Activated naive CD8-positive, alpha-beta T cell treated with anti-CD3 and anti-CD28 coated beads, Interleukin-2, amount 10 ng/mL, durations not matched to agents 7 days and 5 days (primary cell): ENCODE measurements around the gene GRM5. TPM values are rescaled to one million over a fixed set of nuclear protein-coding genes. Genes with fewer than 3 reads are reported as not detected.
A peak's percentile ranks its signal among the peaks of the same experiment; 100 is the strongest.

Experiments used
- ATAC-seq: fragments of 150-1000 bp; cut with Tn5 transposase; one replicate; pipeline ENCODE4 v1.10.0; 2021; ENCODE audit warnings: low read depth, moderate library complexity
- POLR2A ChIA-PET: fragments of 350-600 bp; sonication (Branson Sonifier 250); formaldehyde crosslinking; loops from one replicate; lab custom pipeline; 2021; ENCODE audit warnings: antibody characterized with exemption; lab: Charles Lee
- DNase-seq: peaks from one replicate; pipeline ENCODE4 v3.0.0; 2021
- H3K27ac Mint-ChIP-seq: one replicate; pipeline ENCODE4 v1.8.0; 2022; ENCODE audit warnings: mild to moderate bottlenecking, mixed read lengths
- H3K27me3 Mint-ChIP-seq: one replicate; pipeline ENCODE4 v1.8.0; 2022; ENCODE audit warnings: mild to moderate bottlenecking, moderate library complexity, mixed read lengths
- H3K36me3 Mint-ChIP-seq: one replicate; pipeline ENCODE4 v1.8.0; 2021; ENCODE audit warnings: mild to moderate bottlenecking, mixed read lengths
- H3K4me1 Mint-ChIP-seq: one replicate; pipeline ENCODE4 v1.8.0; 2021; ENCODE audit warnings: mixed read lengths
- H3K4me3 Mint-ChIP-seq: one replicate; pipeline ENCODE4 v1.8.0; 2022; ENCODE audit warnings: mild to moderate bottlenecking, moderate library complexity, mixed read lengths
- H3K9me3 Mint-ChIP-seq: one replicate; pipeline ENCODE4 v1.8.0; 2021; ENCODE audit warnings: mixed read lengths
- total RNA-seq, 2 experiments: library from RNA; stranded (reverse); gene quantifications; one replicate each; pipeline ENCODE4 v1.2.3, GENCODE V29; 2021

Gene GRM5
- total RNA-seq, 2 experiments from 2014 or later: not detected

- ATAC-seq (no peak), DNase-seq (no peak)
- no peak overlapping the region for H3K27ac Mint-ChIP-seq
- H3K36me3 Mint-ChIP-seq: no peaks in the 10 kb centered on the region
- H3K27me3 Mint-ChIP-seq: no peaks in the 10 kb centered on the region
- H3K4me1 Mint-ChIP-seq: no peaks in the 10 kb centered on the region
- POLR2A ChIA-PET: no interaction called here
- no peak overlapping the region for H3K4me3 Mint-ChIP-seq
- no peaks in the 10 kb centered on the region for H3K9me3 Mint-ChIP-seq
Measured at GRCh38 chr11:88695689-88696414, 369.9 kb downstream of the GRM5 start.

- H3K27ac Mint-ChIP-seq: no peak overlapping the region
- no peaks in the 10 kb centered on the region for H3K9me3 Mint-ChIP-seq
- POLR2A ChIA-PET: no interaction called here
- no peaks in the 10 kb centered on the region for H3K4me1 Mint-ChIP-seq
- DNase-seq: no peak
- no peak overlapping the region for H3K4me3 Mint-ChIP-seq
- H3K27me3 Mint-ChIP-seq: no peaks in the 10 kb centered on the region
- no peaks in the 10 kb centered on the region for H3K36me3 Mint-ChIP-seq
- ATAC-seq: no peak
Measured at GRCh38 chr11:88692306-88693086, 373.3 kb downstream of the GRM5 start.

- H3K4me1 Mint-ChIP-seq: no peaks in the 10 kb centered on the region
- POLR2A ChIA-PET: no interaction called here
- H3K4me3 Mint-ChIP-seq: no peak overlapping the region
- H3K27me3 Mint-ChIP-seq: no peaks in the 10 kb centered on the region
- no peak overlapping the region for H3K27ac Mint-ChIP-seq
- DNase-seq (no peak), ATAC-seq (no peak)
- H3K9me3 Mint-ChIP-seq: peaks cover 2% of the 10 kb centered on the region
- H3K36me3 Mint-ChIP-seq: no peaks in the 10 kb centered on the region
Measured at GRCh38 chr11:88689548-88690240, 376.1 kb downstream of the GRM5 start.

- POLR2A ChIA-PET: no interaction called here
- Mint-ChIP-seq H3K27me3 (no peaks in the 10 kb centered on the region), H3K36me3 (no peaks in the 10 kb centered on the region), H3K9me3 (peaks cover 7% of the 10 kb centered on the region), H3K27ac (no peak overlapping the region), H3K4me1 (peaks cover 6% of the 10 kb centered on the region), H3K4me3 (no peak overlapping the region)
- ATAC-seq: no peak
- DNase-seq: no peak
Measured at GRCh38 chr11:88683024-88683423, 382.8 kb downstream of the GRM5 start.

GRCh38 chr11:88680806-88681205, 385.0 kb downstream of the GRM5 start:
- H3K9me3 Mint-ChIP-seq: peaks cover 7% of the 10 kb centered on the region
- peaks cover 6% of the 10 kb centered on the region for H3K4me1 Mint-ChIP-seq
- H3K4me3 Mint-ChIP-seq: no peak overlapping the region
- DNase-seq: no peak
- H3K27ac Mint-ChIP-seq: no peak overlapping the region
- ATAC-seq: no peak
- H3K27me3 Mint-ChIP-seq: no peaks in the 10 kb centered on the region
- H3K36me3 Mint-ChIP-seq: no peaks in the 10 kb centered on the region
- POLR2A ChIA-PET: no interaction called here

- POLR2A ChIA-PET: no interaction called here
- peaks cover 2% of the 10 kb centered on the region for H3K9me3 Mint-ChIP-seq
- no peak overlapping the region for H3K4me3 Mint-ChIP-seq
Measured at GRCh38 chr11:88666364-88666763, 399.4 kb downstream of the GRM5 start.

GRCh38 chr11:88657076-88657738, 408.6 kb downstream of the GRM5 start:
- Mint-ChIP-seq H3K4me3 (peak overlapping the region; percentile 44), H3K27ac (no peak overlapping the region), H3K9me3 (no peaks in the 10 kb centered on the region), H3K27me3 (no peaks in the 10 kb centered on the region), H3K36me3 (no peaks in the 10 kb centered on the region), H3K4me1 (peaks cover 3% of the 10 kb centered on the region)
- POLR2A ChIA-PET: no interaction called here
- ATAC-seq (no peak), DNase-seq (no peak)

More at GRCh38 chr11:88666364-88666763, 399.4 kb downstream of the GRM5 start:
- Mint-ChIP-seq H3K36me3 (no peaks in the 10 kb centered on the region), H3K4me1 (no peaks in the 10 kb centered on the region), H3K27ac (no peak overlapping the region), H3K27me3 (no peaks in the 10 kb centered on the region)
- ATAC-seq (no peak), DNase-seq (no peak)

GRCh38 chr11:88656283-88656682, 409.5 kb downstream of the GRM5 start:
- H3K4me1 Mint-ChIP-seq: peaks cover 3% of the 10 kb centered on the region
- DNase-seq (no peak), ATAC-seq (no peak)
- no peak overlapping the region for H3K4me3 Mint-ChIP-seq
- no peak overlapping the region for H3K27ac Mint-ChIP-seq
- no peaks in the 10 kb centered on the region for H3K36me3 Mint-ChIP-seq
- no peaks in the 10 kb centered on the region for H3K27me3 Mint-ChIP-seq
- no peaks in the 10 kb centered on the region for H3K9me3 Mint-ChIP-seq
- POLR2A ChIA-PET: no interaction called here

GRCh38 chr11:88655656-88656055, 410.1 kb downstream of the GRM5 start:
- no peaks in the 10 kb centered on the region for H3K9me3 Mint-ChIP-seq
- POLR2A ChIA-PET: no interaction called here
- no peaks in the 10 kb centered on the region for H3K36me3 Mint-ChIP-seq
- ATAC-seq (no peak), DNase-seq (no peak)
- no peak overlapping the region for H3K27ac Mint-ChIP-seq
- no peaks in the 10 kb centered on the region for H3K27me3 Mint-ChIP-seq
- no peak overlapping the region for H3K4me3 Mint-ChIP-seq
- peaks cover 3% of the 10 kb centered on the region for H3K4me1 Mint-ChIP-seq

- DNase-seq (no peak), ATAC-seq (no peak)
- Mint-ChIP-seq H3K9me3 (no peaks in the 10 kb centered on the region), H3K4me3 (no peak overlapping the region), H3K4me1 (peaks cover 3% of the 10 kb centered on the region), H3K36me3 (no peaks in the 10 kb centered on the region), H3K27ac (no peak overlapping the region), H3K27me3 (no peaks in the 10 kb centered on the region)
- POLR2A ChIA-PET: no interaction called here
Measured at GRCh38 chr11:88655196-88655595, 410.6 kb downstream of the GRM5 start.

GRCh38 chr11:88651556-88651955, 414.2 kb downstream of the GRM5 start:
- no peak overlapping the region for H3K27ac Mint-ChIP-seq
- no peaks in the 10 kb centered on the region for H3K27me3 Mint-ChIP-seq
- ATAC-seq: no peak
- no peak for DNase-seq
- no peaks in the 10 kb centered on the region for H3K4me1 Mint-ChIP-seq
- no peak overlapping the region for H3K4me3 Mint-ChIP-seq
- POLR2A ChIA-PET: no interaction called here
- no peaks in the 10 kb centered on the region for H3K36me3 Mint-ChIP-seq
- H3K9me3 Mint-ChIP-seq: no peaks in the 10 kb centered on the region

- Mint-ChIP-seq H3K36me3 (peaks cover 1% of the 10 kb centered on the region), H3K27me3 (no peaks in the 10 kb centered on the region), H3K9me3 (peaks cover 7% of the 10 kb centered on the region), H3K4me1 (no peaks in the 10 kb centered on the region), H3K4me3 (no peak overlapping the region), H3K27ac (no peak overlapping the region)
- DNase-seq (no peak), ATAC-seq (no peak)
- POLR2A ChIA-PET: no interaction called here
Measured at GRCh38 chr11:88644724-88645123, 421.1 kb downstream of the GRM5 start.

GRCh38 chr11:88632163-88632562, 433.6 kb downstream of the GRM5 start:
- no peak overlapping the region for H3K4me3 Mint-ChIP-seq

More at GRCh38 chr11:88632163-88632562, 433.6 kb downstream of the GRM5 start:
- H3K27ac Mint-ChIP-seq: no peak overlapping the region
- no peaks in the 10 kb centered on the region for H3K4me1 Mint-ChIP-seq
- no peak for DNase-seq
- ATAC-seq: no peak
- H3K36me3 Mint-ChIP-seq: no peaks in the 10 kb centered on the region
- H3K9me3 Mint-ChIP-seq: no peaks in the 10 kb centered on the region
- no peaks in the 10 kb centered on the region for H3K27me3 Mint-ChIP-seq
- POLR2A ChIA-PET: no interaction called here
